HG03175 (cell line): ENCODE data around the gene CSK.
"Not testable (repeated sequence)": the region's sequence is repeated elsewhere in the genome, so short reads cannot be mapped to it uniquely, and the experiment has no call there.

Source experiments
- ATAC-seq: cut with Tn5 transposase; IDR thresholded peaks from one replicate; pipeline ENCODE4 v1.9.1; 2021; ENCODE audit warnings: mild to moderate bottlenecking, moderate library complexity; ENCODE audit not compliant: unreplicated experiment

Gene CSK

DNA sequence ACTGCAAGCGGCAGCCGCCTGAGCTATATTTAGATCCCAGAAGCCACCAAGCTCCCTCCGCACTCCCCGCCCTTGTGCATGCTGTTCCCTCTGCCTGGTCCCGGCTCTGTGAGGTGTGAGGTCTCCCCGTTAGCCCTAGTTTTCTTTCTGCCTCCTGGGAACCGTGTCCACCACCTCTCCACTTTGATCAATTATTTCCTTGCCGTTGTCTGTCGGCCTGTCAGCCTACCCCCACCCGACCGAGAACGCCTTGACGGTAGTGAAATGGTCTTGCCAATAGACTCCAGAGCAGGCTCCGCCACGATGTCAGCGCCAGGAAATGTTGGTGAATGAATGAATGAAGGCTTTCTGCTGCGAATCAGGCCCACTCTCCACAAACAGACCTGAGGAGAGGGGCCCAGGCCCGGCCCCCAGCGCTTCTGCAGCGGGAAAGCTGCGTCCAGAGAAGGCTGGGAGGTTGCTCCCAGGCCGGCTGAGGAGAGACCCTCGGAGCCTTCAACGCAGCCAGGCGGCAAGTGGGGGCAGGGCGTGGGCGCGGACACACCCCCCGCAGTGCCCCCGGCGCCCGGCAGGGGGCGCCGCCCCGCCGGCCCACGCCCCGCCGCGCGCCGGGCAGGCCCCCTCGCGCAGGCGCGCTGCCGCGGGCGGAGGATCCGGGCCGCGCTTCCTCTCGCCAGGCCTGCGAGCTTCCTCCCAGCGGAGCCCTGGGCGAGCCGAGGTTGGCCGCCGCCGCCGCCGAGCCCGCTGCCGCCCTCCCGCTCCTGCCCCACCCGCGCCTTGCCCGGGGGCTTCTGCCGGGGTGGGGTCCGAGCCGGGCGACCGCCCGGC lies at the start of gene CSK:
Gene CSK (plus strand): TSS at position 650 of the 828 bp plus-strand sequence. CDS start 16,218 bp downstream, outside the sequence.
- peak; percentile 38 for ATAC-seq

DNA sequence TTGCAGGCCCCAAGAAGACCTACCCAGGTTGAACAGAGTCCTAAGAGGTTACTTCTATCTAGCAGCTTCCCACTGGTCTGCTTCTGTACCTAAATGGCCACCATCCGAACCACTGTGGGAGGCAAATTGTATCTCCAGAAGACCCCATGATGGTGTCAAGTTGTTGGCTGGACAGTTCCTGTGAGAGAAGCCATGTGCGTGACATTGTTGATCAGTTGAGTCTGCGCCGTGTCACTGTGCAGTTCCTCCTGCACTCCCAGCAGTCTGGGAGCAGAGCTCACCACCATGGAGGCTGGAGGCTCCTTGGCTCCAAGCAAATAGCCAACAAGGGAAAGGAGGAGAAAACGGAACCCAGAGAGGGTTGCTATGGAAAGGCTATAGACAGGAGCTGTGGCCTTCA lies 49.0 kb upstream of the CSK start:
- ATAC-seq: no peak

DNA sequence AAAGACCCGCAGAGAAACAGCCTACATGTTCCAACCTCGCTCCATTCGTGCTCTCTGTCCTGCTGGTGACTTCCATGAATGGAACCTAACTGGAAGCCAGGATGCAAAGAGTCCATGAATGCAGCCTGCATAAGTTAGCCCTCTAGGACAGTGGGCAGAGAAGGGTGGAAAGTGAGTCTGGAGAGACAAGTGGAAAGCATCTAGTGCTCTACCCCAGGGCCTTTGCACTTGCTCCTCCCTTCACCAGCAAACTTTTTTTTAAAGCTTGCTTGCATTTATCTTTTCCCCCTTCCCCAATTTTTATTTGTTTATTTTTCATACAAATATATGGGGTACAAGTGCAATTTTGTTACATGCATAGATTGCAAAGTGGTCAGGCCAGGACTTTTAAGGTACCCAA lies 48.6 kb upstream of the CSK start:
- no peak for ATAC-seq

DNA sequence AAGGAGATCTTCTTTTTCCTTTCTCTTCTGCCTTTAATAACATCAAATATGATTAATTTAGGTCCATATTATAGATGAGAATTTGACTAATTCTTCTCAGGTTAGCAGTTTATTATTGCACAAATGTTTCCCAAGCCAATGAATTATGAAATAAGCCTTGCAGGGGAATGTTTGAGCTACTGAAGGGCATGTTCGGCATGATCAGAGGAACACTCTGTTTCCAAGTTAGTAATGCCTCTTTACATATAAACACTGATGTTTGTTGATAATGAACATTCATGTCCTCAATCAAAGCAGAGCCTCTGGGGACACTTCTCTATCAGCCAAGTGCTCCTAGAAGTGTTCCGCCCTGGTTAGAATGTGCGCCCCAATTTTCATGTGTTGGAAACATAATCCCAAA lies 46.6 kb upstream of the CSK start:
- ATAC-seq: no peak

DNA sequence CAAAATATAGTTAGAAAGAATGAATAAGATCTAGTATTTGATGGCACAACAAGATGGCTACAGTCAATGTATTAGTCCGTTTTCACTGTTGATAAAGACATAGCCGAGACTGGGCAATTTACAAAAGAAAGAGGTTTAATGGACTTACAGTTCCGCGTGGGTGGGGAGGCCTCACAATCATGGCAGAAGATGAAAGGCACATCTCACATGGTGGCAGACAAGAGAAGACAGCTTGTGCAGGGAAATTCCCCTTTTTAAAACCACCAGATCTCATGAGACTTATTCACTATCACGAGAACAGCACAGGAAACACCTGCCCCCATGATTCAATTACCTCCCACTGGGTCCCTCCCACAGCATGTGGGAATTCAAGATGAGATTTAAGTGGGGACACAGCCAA lies 43.6 kb upstream of the CSK start:
- ATAC-seq: not testable (repeated sequence)

DNA sequence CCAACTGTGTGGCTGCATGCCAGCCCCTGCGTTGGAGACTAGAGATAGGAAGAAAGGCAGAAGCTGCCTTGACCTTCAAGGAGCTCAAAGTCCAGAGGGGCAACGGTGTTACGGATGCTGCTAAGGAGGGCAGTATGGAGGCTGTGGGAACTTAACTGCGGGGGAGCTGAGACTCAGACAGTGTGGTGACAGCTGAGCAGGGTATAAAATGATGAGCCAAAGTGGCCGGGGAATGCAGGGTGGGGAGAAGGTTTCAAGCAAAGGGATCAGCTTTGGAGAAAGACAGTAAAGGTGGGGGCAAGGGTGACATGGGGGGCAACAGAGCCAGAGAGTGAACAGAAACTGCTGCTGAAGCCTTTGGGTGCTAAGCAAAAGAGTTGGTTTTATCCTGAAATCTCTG lies 39.5 kb upstream of the CSK start:
- no peak for ATAC-seq

DNA sequence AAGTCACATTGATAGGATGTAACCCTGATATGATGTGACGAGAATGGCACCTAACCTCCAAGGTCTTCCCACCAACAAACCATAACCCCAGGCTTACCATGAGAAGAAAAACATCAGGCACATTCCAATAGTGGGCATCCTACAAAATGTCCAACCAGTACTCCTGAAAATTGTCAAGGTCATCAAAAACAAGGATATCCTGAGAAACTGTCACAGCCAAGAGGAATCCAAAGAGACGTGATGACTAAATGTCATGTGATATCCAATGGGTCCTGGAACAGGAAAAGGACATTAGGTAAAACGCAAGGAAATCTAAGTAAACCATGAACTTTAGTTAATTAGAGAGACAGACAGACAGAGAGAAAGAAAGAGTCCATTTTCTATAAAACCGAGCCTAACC lies 35.5 kb upstream of the CSK start:
- ATAC-seq: no peak

DNA sequence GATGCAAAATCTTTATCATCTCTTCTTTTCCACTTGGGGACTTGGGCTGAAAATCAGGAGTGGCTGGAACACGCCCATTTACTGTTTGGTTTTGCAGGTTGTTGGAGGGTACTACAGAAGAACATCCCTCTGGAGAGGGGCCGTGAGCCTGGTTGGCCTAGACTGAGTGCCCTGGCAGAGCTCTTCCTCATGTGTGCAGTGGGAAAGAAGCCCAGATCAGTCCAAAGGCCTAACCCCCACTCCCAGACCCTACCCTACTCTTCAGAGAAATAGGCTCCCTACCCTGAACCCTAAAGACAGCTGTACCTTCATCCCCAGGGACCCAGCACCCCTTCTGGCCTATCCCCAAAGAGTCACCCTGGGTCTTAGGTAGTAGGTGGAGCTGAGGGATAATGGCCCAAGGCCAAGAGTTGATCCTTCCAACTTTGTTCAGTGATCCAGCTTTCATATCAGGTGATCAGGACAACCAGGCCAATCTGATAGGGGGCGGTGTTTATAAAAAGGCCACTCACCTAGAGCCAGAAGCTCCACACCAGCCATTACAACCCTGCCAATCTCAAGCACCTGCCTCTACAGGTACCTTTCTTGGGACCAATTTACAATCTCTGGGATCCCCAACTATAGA lies 33.4 kb upstream of the CSK start, which contains the start of gene CYP1A2:
Gene CYP1A2 (plus strand): TSS at position 524 of the 625 bp plus-strand sequence. CDS start 894 bp downstream, outside the sequence.
- ATAC-seq: no peak

DNA sequence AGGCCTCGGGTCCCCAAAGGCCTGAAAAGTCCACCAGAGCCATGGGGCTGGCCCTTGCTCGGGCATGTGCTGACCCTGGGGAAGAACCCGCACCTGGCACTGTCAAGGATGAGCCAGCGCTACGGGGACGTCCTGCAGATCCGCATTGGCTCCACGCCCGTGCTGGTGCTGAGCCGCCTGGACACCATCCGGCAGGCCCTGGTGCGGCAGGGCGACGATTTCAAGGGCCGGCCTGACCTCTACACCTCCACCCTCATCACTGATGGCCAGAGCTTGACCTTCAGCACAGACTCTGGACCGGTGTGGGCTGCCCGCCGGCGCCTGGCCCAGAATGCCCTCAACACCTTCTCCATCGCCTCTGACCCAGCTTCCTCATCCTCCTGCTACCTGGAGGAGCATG lies 32.0 kb upstream of the CSK start:
- ATAC-seq: no peak

DNA sequence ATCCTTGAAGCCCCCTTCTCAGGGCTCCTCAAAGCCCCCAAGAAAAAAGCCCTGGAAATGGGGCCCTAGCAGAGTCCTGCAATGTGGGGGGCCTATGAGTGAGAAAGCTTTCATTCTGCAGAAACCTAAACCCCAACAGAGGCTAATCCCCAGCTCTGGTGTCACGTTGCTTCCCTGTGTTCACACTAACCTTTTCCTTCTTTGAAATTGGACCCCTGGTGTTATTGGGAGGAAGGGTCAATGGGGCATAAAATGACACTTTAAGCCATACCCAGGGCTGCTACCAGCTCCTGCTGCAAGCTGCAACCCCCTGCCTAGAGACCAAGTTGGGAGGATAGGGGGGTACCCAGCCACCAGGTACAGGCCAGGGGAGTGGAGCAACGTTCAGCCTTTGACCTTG lies 31.1 kb upstream of the CSK start:
- ATAC-seq: no peak

DNA sequence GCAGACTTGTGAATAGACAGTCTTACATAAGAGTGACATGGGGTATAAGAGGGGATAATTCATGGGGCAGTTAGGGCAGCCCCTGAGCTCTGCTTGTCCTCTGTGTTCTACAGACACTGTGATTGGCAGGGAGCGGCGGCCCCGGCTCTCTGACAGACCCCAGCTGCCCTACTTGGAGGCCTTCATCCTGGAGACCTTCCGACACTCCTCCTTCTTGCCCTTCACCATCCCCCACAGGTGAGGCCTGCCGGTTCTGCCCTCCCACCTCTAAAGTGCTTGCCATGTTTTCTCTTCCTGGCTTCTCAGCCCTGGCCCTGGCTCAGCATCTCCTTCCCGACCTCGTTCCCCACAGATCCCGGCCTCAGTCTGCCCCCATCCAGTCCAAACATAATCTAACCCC lies 29.9 kb upstream of the CSK start:
- ATAC-seq: no peak

DNA sequence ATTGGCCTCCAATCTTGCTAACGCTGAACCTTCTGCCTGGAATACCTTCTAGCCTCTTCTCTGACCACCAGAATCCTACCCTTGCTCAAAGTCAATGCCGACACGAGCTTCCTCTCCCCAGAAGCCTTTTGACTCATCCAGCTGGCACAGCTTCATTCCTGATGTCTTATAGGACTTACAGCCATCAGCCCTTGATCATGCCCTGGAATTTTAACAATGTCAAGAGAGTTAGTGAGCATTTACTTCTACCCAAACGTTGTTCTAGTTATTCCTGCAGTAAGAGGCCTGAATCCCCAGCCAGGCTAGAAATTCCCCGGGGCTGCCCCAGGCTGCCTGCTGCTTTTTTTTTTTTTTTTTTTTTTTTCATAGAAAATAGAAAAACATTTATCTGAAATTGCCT lies 29.3 kb upstream of the CSK start:
- ATAC-seq: no peak

DNA sequence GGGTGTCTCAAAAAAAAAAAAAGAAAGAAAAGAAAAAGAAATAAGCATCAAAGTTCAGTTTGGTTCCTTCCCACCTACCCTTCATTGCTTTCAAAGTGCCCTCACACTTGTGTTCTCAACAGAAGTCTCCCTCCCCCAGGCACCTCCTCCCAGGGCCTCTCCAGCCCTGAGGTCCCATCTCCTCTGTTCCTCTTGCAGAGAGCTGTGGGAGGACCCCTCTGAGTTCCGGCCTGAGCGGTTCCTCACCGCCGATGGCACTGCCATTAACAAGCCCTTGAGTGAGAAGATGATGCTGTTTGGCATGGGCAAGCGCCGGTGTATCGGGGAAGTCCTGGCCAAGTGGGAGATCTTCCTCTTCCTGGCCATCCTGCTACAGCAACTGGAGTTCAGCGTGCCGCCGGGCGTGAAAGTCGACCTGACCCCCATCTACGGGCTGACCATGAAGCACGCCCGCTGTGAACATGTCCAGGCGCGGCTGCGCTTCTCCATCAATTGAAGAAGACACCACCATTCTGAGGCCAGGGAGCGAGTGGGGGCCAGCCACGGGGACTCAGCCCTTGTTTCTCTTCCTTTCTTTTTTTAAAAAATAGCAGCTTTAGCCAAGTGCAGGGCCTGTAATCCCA lies 27.2 kb upstream of the CSK start:
- ATAC-seq: no peak

DNA sequence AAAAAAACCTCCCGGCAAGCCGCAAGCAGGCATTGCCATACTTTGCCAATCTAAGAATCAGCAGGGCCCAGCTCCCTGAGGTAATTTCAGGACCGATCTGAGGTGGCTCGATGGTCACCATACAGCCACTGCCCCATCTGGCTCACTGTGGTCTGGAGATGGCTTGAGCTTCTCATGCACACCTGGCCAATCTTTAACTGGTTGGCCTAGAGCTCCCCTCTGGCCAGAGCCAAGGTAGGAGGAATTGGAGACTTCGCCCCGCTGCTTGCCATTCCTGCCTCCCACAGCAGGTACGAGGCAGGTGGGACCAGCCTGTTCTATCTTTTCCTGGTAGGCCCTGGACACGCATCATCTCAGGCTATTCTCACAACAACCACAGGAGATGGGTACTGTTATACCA lies 23.1 kb upstream of the CSK start:
- no peak for ATAC-seq

DNA sequence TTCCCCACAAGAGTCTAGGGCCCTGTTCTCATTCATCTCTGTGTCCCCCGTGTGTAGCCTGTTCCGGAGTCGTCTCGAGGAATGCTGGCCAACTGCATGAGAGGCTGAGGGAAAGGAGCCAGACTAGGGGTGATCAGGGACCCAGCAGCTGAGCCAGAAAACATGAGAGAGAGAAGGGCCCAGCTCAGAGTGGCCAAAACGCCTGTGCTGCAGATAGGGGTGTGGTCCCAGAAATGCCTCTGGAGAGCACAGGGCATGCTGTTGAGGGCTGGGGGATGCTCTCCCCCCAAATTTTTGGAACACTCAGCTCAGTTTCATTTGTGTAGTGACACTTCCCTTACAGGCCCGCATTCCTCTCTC lies 19.1 kb upstream of the CSK start:
- no peak for ATAC-seq

DNA sequence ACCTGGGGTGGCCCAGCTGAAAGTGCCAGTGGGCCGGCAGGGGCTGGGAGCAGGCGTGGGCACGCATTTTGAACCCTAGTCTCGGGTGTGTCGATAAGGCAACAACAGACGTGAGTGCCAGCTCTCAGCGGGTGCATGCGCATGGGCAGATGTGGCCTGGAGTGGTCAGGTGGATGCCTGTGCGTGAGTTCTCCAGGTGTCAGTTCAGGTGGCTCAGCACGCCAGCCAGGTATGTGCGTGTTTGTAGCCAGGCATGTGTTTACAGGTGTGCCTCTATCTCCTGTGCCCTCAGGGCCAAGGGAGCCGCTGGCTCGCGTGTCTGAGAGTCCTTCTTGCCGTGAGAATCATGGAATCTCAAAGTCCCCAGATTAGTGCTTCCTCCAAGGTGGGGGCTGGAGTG lies 18.5 kb upstream of the CSK start:
- no peak for ATAC-seq

DNA sequence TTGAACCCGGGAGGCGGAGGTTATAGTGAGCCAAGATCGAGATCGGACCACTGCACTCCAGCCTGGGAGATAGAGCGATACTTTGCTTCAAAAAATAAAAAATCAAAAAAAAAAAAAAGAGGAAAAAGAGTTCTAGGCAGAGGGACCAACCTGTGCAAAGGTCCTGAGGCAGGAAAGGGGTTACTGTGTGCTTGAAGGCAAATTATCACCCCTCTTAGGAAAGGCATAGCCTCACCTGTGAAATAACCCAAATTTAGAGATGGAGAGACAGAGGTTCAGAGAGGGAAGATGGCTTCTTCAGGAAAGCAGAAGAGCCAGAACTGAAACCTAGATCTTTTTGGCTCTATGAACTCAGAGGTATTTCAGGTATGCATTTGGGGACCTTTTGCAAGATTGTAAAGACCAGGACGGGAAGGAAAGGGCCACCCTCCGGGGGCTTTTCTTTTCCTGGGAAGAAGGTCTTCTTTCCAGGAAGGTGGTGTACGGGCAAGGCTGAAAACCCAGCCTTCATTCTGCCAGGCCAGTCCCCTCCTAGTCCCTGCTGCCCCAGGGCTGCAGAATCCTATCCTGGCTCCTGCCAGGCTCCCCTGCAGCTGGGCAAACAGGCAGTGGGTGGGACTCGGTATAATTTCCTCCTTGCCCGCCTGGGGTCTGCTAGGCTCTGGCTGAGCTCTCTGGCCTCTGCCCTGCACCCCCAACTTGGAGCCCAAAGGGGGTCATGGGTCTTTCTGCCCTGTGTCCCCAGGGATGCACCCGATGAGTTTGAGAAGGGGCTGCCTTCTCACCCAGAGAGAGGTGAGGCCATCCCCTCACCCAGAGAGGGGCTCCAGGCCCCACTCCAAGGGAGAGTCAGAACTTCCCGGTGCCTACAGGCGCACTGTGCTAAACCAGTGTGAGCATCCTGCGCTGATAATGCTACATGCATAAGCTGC lies 14.4 kb upstream of the CSK start:
- no peak for ATAC-seq

DNA sequence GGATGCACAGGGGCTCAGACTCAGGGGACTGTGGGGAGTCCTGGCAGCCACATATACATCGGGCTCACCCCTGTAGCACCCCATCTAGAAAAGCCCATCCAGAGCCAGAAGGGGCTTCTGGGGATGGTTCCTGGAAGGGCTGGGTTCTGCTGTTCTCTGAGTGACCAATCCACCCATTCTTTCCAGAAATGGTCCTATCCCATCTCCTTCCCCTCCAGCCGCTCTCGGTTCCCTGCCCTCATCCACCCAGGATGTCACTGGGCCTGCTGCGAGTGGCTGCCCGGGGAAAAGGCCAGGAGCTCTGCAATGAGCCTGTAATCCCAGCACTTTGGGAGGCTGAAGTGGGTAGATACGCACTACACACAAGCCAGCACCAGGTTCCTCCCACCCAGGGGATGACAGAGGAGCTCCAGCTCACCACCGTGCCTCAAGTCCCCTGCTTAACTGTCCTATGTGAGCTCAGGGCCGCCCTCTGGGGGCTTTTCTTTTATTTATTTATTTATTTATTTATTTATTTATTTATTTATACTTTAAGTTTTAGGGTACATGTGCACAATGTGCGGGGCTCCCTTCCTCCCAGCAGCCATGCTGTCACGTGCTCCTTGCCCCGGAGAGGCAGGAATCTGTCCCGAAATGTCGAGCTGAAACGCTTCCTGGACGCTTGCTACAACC lies 13.6 kb upstream of the CSK start:
- ATAC-seq: no peak

DNA sequence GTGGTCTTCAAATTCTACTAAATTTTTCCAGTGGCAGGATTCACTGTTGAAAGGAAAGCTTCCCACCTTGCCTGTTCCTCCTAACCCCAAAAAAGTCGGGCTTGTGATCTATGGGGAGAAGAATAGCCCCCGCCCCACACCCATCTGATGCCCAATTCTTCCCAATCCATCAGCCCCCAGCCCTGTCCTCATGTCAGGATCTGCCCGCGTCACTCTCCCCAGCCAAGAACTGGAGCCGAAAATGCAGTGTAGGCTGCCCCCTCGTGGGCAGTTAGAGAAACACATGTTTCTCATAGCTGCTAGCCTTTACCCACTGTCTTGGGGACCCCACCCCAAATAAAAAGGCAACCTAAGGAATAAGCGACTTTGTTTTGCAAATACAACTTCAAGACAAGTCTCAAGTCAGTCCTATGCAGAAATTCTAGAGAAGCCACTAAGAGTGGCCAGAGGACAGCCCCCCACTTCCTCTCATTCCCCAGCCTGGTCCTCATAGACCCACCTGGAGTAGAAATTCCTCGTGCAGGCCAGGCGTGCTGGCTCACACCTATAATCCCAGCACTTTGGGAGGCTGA lies 13.0 kb upstream of the CSK start:
- ATAC-seq: no peak

DNA sequence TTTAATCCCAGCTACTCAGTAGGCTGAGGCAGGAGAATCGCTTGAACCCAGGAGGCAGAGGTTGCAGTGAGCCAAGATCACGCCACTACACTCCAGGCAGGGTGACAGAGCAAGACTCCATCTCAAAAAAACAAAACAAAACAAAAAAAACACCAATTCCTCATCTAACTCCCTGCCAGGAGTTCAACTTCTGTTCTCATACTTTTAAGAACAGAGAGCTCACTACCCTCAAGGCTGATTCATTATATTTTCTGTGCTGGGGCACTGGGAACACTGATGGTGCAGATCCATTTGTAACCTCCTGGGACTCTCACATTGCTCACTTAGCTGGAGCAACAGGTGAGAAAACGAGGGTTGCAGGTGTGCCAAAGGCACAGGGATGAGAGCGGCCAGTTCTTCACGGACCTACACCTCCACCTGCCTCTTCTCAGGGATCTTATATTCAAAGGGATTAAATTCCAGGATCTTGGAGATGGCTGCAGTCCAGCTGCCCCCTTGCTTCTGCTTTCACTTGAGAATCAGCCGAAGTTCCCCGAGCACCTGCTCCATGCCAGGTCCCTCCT lies 12.3 kb upstream of the CSK start:
- ATAC-seq: no peak
